ENCODE measurements around the gene KMT5B. TPM values are rescaled to one million over a fixed set of nuclear protein-coding genes. Genes with fewer than 3 reads are reported as not detected.

Gene KMT5B
- polyA plus RNA-seq, 3 donors, result 12.2 to 22.0 (median 19.5) TPM

DNA sequence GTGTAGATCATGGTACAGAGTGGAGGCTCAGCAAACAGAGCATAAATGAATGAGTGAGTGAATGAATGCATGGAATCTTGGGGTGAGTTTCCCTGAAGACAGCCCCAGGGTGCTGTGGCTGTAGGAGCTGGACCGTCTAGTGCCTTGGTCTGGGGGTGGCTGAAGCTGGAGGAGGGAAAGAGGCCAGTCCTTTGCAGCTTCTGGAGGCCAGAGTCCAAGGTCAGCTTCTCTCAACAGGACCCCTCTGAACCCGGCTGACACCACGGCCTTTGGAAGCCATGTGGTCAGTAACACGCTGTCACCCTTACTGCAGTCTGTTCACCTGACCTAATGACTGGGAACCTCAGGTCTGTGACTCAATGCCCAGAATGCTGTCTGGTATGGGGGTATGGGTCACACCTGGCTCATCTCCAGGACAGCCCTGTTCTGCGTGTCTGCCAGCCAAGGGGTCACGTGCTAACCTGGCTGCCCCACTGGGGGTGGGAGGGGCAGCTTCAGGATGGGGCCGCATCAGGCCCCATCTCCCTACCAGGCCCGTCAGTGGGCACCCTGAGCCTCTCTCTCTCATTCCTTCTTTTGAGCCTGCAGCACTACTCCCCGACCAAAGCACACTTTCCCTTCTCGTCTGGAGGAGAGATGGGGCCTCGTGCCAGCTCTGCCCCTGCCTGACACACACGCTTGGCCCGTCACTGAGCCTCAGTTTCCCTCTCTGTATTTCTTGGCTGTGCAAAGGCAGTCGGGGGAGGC is 67.8 kb downstream of the KMT5B start:
- Histone ChIP-seq H3K27me3 (ENCODE audit: control insufficient read depth in 2 of 2, insufficient read depth in 2 of 2, low read length in 2 of 2) (peaks cover 0 to 5% of the 10 kb centered on the region in 2 donors), H3K27ac (ENCODE audit: low read depth in 1 of 2, low read length in 2 of 2) (no peak overlapping the region), H2AFZ (ENCODE audit: insufficient read depth, low read depth, low read length, poor library complexity, severe bottlenecking) (no peak overlapping the region), H3K9ac (ENCODE audit: insufficient read depth, low read length, poor library complexity, severe bottlenecking) (peak overlapping the region; percentile 15), H3K9me3 (replicated peaks in 1 of 2; ENCODE audit: control insufficient read depth in 1 of 2, insufficient read depth in 1 of 2, low read length in 2 of 2) (no peaks in the 10 kb centered on the region), H3K4me3 (replicated peaks in 1 of 3; ENCODE audit: low read depth in 2 of 3, low read length in 3 of 3) (no peak overlapping the region), H3K36me3 (replicated peaks in 1 of 2; ENCODE audit: control insufficient read depth in 1 of 2, insufficient read depth in 2 of 2, low read length in 2 of 2) (no peaks in the 10 kb centered on the region), H3K4me2 (replicated peaks; ENCODE audit: extremely low read depth, low read length, poor library complexity, severe bottlenecking) (no peak overlapping the region), H3K79me2 (ENCODE audit: insufficient read depth, low read length) (no peaks in the 10 kb centered on the region), H3K4me1 (ENCODE audit: control insufficient read depth in 1 of 2, insufficient read depth in 2 of 2, low read length in 2 of 2) (peaks cover 49 to 60% of the 10 kb centered on the region in 2 donors), H4K20me1 (ENCODE audit: insufficient read depth, low read length) (no peaks in the 10 kb centered on the region)
- Mint-ChIP-seq H3K36me3 (no peaks in the 10 kb centered on the region), H3K4me3 (no peak overlapping the region), H3K4me1 (peaks cover 57% of the 10 kb centered on the region), H3K27me3 (ENCODE audit: low read depth in 3 of 3) (peaks cover 9 to 35% (median 14%) of the 10 kb centered on the region in 3 donors), H3K9me3 (peaks cover 0 to 2% (median 0%) of the 10 kb centered on the region in 7 donors), H3K27ac (peak overlapping the region in 5 of 7 donors; percentile 36 to 84 (median 72))
- DNase-seq, result no peak
- 75% methylated on average over 11 of the region's 14 CpGs for WGBS (ENCODE audit: insufficient coverage)
- TF ChIP-seq, protein P1, sequence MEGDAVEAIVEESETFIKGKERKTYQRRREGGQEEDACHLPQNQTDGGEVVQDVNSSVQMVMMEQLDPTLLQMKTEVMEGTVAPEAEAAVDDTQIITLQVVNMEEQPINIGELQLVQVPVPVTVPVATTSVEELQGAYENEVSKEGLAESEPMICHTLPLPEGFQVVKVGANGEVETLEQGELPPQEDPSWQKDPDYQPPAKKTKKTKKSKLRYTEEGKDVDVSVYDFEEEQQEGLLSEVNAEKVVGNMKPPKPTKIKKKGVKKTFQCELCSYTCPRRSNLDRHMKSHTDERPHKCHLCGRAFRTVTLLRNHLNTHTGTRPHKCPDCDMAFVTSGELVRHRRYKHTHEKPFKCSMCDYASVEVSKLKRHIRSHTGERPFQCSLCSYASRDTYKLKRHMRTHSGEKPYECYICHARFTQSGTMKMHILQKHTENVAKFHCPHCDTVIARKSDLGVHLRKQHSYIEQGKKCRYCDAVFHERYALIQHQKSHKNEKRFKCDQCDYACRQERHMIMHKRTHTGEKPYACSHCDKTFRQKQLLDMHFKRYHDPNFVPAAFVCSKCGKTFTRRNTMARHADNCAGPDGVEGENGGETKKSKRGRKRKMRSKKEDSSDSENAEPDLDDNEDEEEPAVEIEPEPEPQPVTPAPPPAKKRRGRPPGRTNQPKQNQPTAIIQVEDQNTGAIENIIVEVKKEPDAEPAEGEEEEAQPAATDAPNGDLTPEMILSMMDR (IDR thresholded peaks at IDR 0.05), result no peak
- intact Hi-C loops (cut with micrococcal nuclease), result no loop called here

- no peaks in the 10 kb centered on the region for H4K20me1 ChIP-seq (ENCODE audit: insufficient read depth, low read length)
- WGBS (ENCODE audit: insufficient coverage), result 93% methylated on average over 2 of the region's 4 CpGs
- no peak overlapping the region for H2AFZ ChIP-seq (ENCODE audit: insufficient read depth, low read depth, low read length, poor library complexity, severe bottlenecking)
- H3K9ac ChIP-seq (ENCODE audit: insufficient read depth, low read length, poor library complexity, severe bottlenecking), result no peak overlapping the region
- Mint-ChIP-seq H3K36me3 (peaks cover 0 to 2% of the 10 kb centered on the region in 2 donors), H3K27me3 (ENCODE audit: low read depth in 3 of 3) (peaks cover 13 to 44% (median 19%) of the 10 kb centered on the region in 3 donors), H3K9me3 (peaks cover 0 to 6% (median 0%) of the 10 kb centered on the region in 7 donors), H3K4me1 (peaks cover 59% of the 10 kb centered on the region), H3K4me3 (no peak overlapping the region), H3K27ac (peak overlapping the region in 1 of 7 donors; percentile 8)
- DNase-seq, result no peak
- H3K27ac ChIP-seq (ENCODE audit: low read depth in 1 of 2, low read length in 2 of 2), result no peak overlapping the region
- H3K36me3 ChIP-seq (replicated peaks in 1 of 2; ENCODE audit: control insufficient read depth in 1 of 2, insufficient read depth in 2 of 2, low read length in 2 of 2), result no peaks in the 10 kb centered on the region
- no peaks in the 10 kb centered on the region for H3K79me2 ChIP-seq (ENCODE audit: insufficient read depth, low read length)
- intact Hi-C loops (cut with micrococcal nuclease), result no loop called here
- TF ChIP-seq, protein P1 (IDR thresholded peaks at IDR 0.05), result no peak
- H3K9me3 ChIP-seq (replicated peaks in 1 of 2; ENCODE audit: control insufficient read depth in 1 of 2, insufficient read depth in 1 of 2, low read length in 2 of 2), result no peaks in the 10 kb centered on the region
- no peak overlapping the region for H3K4me2 ChIP-seq (replicated peaks; ENCODE audit: extremely low read depth, low read length, poor library complexity, severe bottlenecking)
- peaks cover 58 to 72% of the 10 kb centered on the region in 2 donors for H3K4me1 ChIP-seq (ENCODE audit: control insufficient read depth in 1 of 2, insufficient read depth in 2 of 2, low read length in 2 of 2)
- peaks cover 0 to 6% of the 10 kb centered on the region in 2 donors for H3K27me3 ChIP-seq (ENCODE audit: control insufficient read depth in 2 of 2, insufficient read depth in 2 of 2, low read length in 2 of 2)
- H3K4me3 ChIP-seq (replicated peaks in 1 of 3; ENCODE audit: low read depth in 2 of 3, low read length in 3 of 3), result no peak overlapping the region
Observed at GRCh38 chr11:68143310-68143689, 69.8 kb downstream of the KMT5B start.
